Lower lobe of right lung (tissue), 2 donors: Measurements from ENCODE around the gene KCND1. TPM values are rescaled to one million over a fixed set of nuclear protein-coding genes. Genes with fewer than 3 reads are reported as not detected.

ENCODE experiments used
- ATAC-seq, 2 donors: fragments of 200-7000 bp; cut with Tn5 transposase; one replicate each; pipeline ENCODE4 v1.9.1; 2020 to 2022; ENCODE audit warnings: mild to moderate bottlenecking in 2 of 2, moderate library complexity in 2 of 2
- DNase-seq: peaks from one replicate; pipeline ENCODE4 v3.0.0-alpha.2; 2020
- H3K27ac ChIP-seq: fragments of 200-600 bp; one replicate; pipeline ENCODE4 v1.8.0; 2022
- H3K27me3 ChIP-seq: fragments of 200-600 bp; one replicate; pipeline ENCODE4 v1.8.0; 2022; ENCODE audit warnings: low read depth
- H3K36me3 ChIP-seq: fragments of 200-600 bp; one replicate; pipeline ENCODE4 v1.8.0; 2022; ENCODE audit warnings: mild to moderate bottlenecking
- H3K4me1 ChIP-seq: fragments of 200-600 bp; one replicate; pipeline ENCODE4 v1.8.0; 2022
- H3K4me3 ChIP-seq: fragments of 200-600 bp; one replicate; pipeline ENCODE4 v1.8.0; 2022; ENCODE audit warnings: mild to moderate bottlenecking
- H3K9me3 ChIP-seq: fragments of 200-600 bp; one replicate; pipeline ENCODE4 v1.8.0; 2022
- intact Hi-C: fragments of 100-400 bp; cut with DNase I; formaldehyde crosslinking; loops from one replicate; pipeline ENCODE4 v1.11.0; 2022
- total RNA-seq: library from RNA; stranded (reverse); fragmentation: NEBNext Ultra II Directional; extraction: Animal tissue kit (Norgen Biotek cat#: 25700); gene quantifications from one replicate; pipeline ENCODE4 v1.2.1, GENCODE V29; 2021
- TF ChIP-seq, protein P1 (sequence below): fragments of 200-600 bp; IDR thresholded peaks from one replicate; pipeline ENCODE4 v1.8.0; 2022; ENCODE audit warnings: antibody characterized with exemption, mild to moderate bottlenecking
- donor health status: DM: no; HTN: yes; CAD: no; lungs with severe emphysema.

Gene KCND1
- total RNA-seq, 1 donor from 2014 or later, result 1.8 TPM

DNA sequence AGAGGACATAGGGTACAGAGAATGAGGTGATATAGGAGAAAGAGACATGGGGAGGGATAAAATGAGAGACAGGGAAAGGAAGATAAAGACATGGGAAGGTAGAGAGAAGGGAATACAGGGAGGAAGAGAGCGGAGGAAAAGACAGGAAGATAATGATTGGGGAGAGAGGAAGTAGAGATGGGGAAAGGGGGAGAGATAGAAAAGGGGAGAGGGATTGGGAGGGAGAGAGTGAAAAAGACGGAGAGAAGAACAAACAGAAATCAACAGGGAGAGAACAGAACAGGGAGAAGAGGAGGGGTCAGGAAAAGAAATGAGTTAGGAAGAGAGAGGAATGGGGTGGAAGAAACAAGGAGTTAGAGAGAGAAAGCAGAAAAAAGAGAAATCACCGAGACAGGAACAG, 25.8 kb upstream of the KCND1 start:
- DNase-seq (no peak), ATAC-seq (no peak)
- H3K4me3 ChIP-seq, result no peak overlapping the region
- H3K36me3 ChIP-seq, result peaks cover 39% of the 10 kb centered on the region
- intact Hi-C loops, result no loop called here
- H3K9me3 ChIP-seq, result no peaks in the 10 kb centered on the region
- TF ChIP-seq, protein P1, sequence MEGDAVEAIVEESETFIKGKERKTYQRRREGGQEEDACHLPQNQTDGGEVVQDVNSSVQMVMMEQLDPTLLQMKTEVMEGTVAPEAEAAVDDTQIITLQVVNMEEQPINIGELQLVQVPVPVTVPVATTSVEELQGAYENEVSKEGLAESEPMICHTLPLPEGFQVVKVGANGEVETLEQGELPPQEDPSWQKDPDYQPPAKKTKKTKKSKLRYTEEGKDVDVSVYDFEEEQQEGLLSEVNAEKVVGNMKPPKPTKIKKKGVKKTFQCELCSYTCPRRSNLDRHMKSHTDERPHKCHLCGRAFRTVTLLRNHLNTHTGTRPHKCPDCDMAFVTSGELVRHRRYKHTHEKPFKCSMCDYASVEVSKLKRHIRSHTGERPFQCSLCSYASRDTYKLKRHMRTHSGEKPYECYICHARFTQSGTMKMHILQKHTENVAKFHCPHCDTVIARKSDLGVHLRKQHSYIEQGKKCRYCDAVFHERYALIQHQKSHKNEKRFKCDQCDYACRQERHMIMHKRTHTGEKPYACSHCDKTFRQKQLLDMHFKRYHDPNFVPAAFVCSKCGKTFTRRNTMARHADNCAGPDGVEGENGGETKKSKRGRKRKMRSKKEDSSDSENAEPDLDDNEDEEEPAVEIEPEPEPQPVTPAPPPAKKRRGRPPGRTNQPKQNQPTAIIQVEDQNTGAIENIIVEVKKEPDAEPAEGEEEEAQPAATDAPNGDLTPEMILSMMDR, result no peak
- H3K27ac ChIP-seq, result no peak overlapping the region
- no peaks in the 10 kb centered on the region for H3K4me1 ChIP-seq
- H3K27me3 ChIP-seq, result no peaks in the 10 kb centered on the region

DNA sequence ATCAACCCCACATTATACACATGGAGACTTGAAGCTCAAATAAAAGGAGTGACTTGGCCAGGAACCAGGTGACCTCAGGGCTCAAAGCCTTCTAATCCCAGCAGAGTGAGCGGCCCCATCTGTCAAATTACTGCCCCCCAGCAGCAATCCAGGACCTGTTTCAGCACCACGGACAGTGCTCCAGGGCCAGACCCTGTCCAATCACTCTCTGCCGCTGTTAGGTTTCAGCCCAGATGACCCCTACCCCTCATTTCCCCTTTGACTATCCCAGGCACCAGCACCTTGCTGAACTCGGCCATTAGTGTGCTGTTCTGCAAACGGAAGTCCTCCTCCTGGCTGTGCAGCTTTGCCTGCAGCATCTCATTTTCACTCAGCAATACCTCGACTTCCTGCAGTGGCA, 25.3 kb upstream of the KCND1 start:
- Histone ChIP-seq H3K4me1 (no peaks in the 10 kb centered on the region), H3K36me3 (peaks cover 44% of the 10 kb centered on the region), H3K4me3 (no peak overlapping the region), H3K27me3 (no peaks in the 10 kb centered on the region), H3K27ac (no peak overlapping the region), H3K9me3 (no peaks in the 10 kb centered on the region)
- intact Hi-C loops, result no loop called here
- TF ChIP-seq, protein P1, result no peak
- ATAC-seq (no peak), DNase-seq (no peak)

DNA sequence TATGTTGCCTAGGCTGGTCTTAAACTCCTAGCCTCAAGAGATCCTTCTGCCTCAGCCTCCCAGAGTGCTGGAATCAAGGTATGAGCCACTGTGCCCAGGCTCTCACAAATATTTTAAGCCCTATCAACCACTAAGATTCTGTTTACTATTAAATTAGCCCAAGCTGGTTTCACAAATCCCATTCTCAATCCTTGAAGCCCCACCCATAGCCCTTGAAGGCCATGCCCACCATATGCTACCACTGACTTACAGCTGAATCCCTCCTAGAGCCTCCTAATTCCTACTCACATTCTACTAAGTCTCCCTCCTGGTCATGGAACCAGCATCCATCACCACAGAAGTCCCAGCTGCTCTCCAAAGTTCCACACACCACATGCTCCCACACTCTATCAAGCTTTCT, 20.7 kb upstream of the KCND1 start:
- TF ChIP-seq, protein P1, result no peak
- Histone ChIP-seq H3K4me1 (no peaks in the 10 kb centered on the region), H3K27ac (no peak overlapping the region), H3K27me3 (no peaks in the 10 kb centered on the region), H3K9me3 (no peaks in the 10 kb centered on the region), H3K36me3 (peaks cover 58% of the 10 kb centered on the region), H3K4me3 (no peak overlapping the region)
- intact Hi-C loops, result no loop called here
- ATAC-seq (no peak), DNase-seq (no peak)

DNA sequence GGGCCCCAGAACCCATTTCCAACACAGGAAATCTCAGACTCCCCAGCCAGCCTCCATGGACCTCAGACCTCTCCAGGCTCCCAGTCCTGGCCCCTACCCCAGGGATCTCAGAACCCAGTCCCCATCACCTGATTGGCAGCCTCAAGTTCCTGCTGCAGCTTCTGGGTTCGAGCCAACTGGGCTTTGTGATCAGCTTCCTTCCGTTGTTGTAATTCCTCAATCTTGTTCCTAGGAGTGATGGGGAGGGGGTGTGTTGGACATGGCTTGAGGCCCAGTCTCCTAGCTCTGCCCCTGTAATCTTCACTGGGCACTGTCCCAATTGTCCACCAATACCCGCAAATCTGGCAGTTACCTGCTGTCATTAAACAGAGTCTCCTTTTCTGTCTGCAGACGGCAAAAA, 17.8 kb upstream of the KCND1 start:
- no peak for ATAC-seq
- Histone ChIP-seq H3K27ac (no peak overlapping the region), H3K36me3 (peaks cover 50% of the 10 kb centered on the region), H3K4me3 (no peak overlapping the region), H3K27me3 (no peaks in the 10 kb centered on the region), H3K9me3 (no peaks in the 10 kb centered on the region), H3K4me1 (no peaks in the 10 kb centered on the region)
- intact Hi-C loops, result no loop called here
- TF ChIP-seq, protein P1, result no peak
- no peak for DNase-seq

DNA sequence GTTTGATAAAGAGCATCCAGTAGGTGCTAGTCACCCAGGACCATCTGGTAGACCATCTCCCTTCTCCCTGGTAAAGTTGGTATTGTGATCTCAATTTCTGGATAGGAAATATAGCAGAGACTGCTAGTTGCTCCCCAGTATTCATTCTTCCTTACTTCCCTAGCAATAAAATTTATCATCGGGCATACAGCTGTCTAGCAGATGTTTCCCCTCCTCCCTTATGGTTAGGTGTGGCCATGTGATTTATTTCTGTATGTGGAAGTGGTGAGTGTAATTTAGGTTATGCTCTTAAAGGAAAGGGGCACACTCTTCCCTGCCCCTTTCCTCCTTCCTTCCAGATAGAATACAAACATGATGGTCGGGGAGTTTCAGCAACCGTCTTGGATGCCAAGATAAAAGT, 12.3 kb upstream of the KCND1 start:
- no peak overlapping the region for H3K4me3 ChIP-seq
- no peaks in the 10 kb centered on the region for H3K4me1 ChIP-seq
- no peaks in the 10 kb centered on the region for H3K9me3 ChIP-seq
- ATAC-seq (no peak), DNase-seq (no peak)
- no peak overlapping the region for H3K27ac ChIP-seq
- no peaks in the 10 kb centered on the region for H3K27me3 ChIP-seq
- intact Hi-C loops, result no loop called here
- H3K36me3 ChIP-seq, result peaks cover 48% of the 10 kb centered on the region
- TF ChIP-seq, protein P1, result no peak

DNA sequence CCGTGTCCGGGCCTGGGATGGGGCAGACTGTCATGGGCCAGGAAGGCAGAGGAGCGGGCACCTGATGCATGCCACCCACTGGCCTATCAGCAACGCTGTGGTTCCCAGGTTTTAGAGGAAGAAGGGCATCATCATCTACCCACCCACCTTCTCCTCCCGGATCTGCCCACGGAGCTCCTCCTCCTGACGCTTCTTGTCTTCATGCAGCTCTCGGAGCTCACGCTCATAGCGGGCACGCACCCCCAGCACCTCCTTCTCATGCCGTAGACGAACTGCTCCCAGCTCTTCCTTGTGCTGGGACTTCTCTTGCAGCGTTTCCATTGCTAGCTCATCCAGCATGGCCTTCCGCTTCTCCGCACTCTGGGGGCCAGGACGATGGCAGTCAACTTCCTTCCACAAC, 11.4 kb upstream of the KCND1 start:
- H3K4me3 ChIP-seq, result no peak overlapping the region

More for the DNA sequence above, 11.4 kb upstream of the KCND1 start:
- DNase-seq, result no peak
- TF ChIP-seq, protein P1, result no peak
- H3K36me3 ChIP-seq, result peaks cover 57% of the 10 kb centered on the region
- no peak overlapping the region for H3K27ac ChIP-seq
- intact Hi-C loops, result no loop called here
- ATAC-seq, result no peak
- H3K9me3 ChIP-seq, result no peaks in the 10 kb centered on the region
- H3K4me1 ChIP-seq, result no peaks in the 10 kb centered on the region
- H3K27me3 ChIP-seq, result no peaks in the 10 kb centered on the region
